NCI-H1436 treated with DMSO at 0.1 percent for 48 hours (cell line): ENCODE measurements around the gene SUPT7L.
"Not testable (repeated sequence)": the region's sequence is repeated elsewhere in the genome, so short reads cannot be mapped to it uniquely, and the experiment has no call there.

ENCODE experiments used
- DNase-seq: peaks from one replicate; lab custom pipeline; 2025; lab: John Stamatoyannopoulos, UW

Gene SUPT7L

GRCh38 chr2:27685006-27685405, 21.6 kb upstream of the SUPT7L start:
- not testable (repeated sequence) for DNase-seq

- peak; percentile 60 for DNase-seq
These were observed 20.1 kb upstream of the SUPT7L start for GRCh38 chr2:27683390-27684071.

- DNase-seq: not testable (repeated sequence)
These were observed 18.9 kb upstream of the SUPT7L start for GRCh38 chr2:27682334-27682771.

- no peak for DNase-seq
These were observed 18.4 kb upstream of the SUPT7L start for GRCh38 chr2:27681841-27682240.

- DNase-seq: no peak
These were observed 17.2 kb upstream of the SUPT7L start for GRCh38 chr2:27680571-27680970.

- DNase-seq: no peak
These were observed 9.5 kb upstream of the SUPT7L start for GRCh38 chr2:27672723-27673486.

- no peak for DNase-seq
These were observed 7.8 kb upstream of the SUPT7L start for GRCh38 chr2:27671235-27671634.

- DNase-seq: no peak
These were observed 4.0 kb upstream of the SUPT7L start for GRCh38 chr2:27667446-27667845.

GRCh38 chr2:27664622-27665363, 1.4 kb upstream of the SUPT7L start:
- DNase-seq: no peak

- no peak for DNase-seq
These were observed 750 bp upstream of the SUPT7L start for GRCh38 chr2:27664154-27664574.

GRCh38 chr2:27661371-27661770, 2.0 kb downstream of the SUPT7L start:
- DNase-seq: no peak

- DNase-seq: no peak
These were observed 8.1 kb downstream of the SUPT7L start for GRCh38 chr2:27655155-27655951.

GRCh38 chr2:27653397-27653796, 10.0 kb downstream of the SUPT7L start:
- DNase-seq: no peak

GRCh38 chr2:27652790-27653189, 10.6 kb downstream of the SUPT7L start:
- no peak for DNase-seq

GRCh38 chr2:27652341-27652740, 11.1 kb downstream of the SUPT7L start:
- no peak for DNase-seq

GRCh38 chr2:27651056-27651455, 12.4 kb downstream of the SUPT7L start:
- no peak for DNase-seq

GRCh38 chr2:27647737-27648136, 15.7 kb downstream of the SUPT7L start:
- no peak for DNase-seq

GRCh38 chr2:27647289-27647688, 16.1 kb downstream of the SUPT7L start:
- DNase-seq: no peak

GRCh38 chr2:27645197-27645596, 18.2 kb downstream of the SUPT7L start:
- DNase-seq: no peak

- DNase-seq: no peak
These were observed 22.6 kb downstream of the SUPT7L start for GRCh38 chr2:27640722-27641245.

GRCh38 chr2:27638709-27639108, 24.7 kb downstream of the SUPT7L start:
- DNase-seq: no peak
